ENCODE results near the gene UBASH3B.

Gene UBASH3B

DNA sequence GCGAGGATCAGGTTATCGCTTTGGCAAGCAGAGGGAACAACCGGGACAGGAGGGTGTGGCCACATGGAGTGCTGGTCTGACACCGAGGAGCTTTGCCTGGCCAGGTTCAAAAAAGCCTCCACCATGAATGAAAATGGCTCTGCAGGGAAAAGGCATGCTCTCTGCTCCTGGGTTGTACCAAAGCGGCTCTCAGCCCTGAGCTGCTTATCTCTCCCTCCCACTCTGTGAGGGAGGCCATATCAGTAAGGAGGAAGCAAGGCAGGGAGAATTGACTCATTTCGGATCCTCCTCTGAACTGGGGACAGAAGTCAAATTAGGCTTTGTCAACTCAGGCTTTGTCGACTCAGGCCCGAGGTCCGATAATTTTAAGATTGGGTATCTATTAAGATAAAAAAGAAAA, 99.9 kb downstream of the UBASH3B start:
- no peak for DNase-seq

DNA sequence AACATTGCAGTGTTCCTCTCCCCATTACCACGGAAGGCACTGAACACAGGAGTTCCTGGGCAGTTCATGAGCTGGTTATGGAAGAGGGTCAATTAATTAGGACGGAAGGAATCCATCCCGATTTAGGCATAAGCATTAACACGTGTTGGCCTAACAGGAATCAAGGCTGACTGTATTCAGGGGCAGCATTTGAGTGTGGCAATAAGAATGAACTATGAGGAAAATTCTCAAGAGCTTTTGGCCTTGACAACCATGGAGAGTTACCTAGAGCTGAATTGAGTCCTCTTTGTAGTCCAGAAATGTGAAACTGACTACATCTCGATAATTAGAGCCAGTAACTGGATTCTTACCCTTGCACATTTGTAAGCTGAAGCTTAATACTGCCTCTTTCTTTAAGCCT, 100.4 kb downstream of the UBASH3B start:
- no peak for DNase-seq

DNA sequence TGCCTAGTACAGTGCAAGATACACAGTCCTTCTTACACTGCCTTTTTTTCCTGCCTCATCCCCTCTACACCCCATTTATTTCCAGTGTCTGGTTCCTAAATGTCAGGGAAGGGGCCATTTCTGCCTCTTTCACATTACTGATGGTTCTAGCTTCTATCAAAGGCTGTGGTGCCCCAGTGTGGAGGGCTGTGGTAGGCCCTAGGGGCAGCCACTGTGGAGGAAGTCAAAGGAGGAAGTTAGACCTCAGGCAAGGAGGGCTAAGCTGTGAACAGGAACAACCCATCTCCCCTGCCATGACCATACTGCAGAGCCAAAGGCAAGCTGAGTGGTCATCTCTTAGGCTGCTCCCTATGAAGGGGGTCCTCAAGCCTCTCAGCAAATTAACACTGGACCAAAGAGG, 100.9 kb downstream of the UBASH3B start:
- no peak for DNase-seq

DNA sequence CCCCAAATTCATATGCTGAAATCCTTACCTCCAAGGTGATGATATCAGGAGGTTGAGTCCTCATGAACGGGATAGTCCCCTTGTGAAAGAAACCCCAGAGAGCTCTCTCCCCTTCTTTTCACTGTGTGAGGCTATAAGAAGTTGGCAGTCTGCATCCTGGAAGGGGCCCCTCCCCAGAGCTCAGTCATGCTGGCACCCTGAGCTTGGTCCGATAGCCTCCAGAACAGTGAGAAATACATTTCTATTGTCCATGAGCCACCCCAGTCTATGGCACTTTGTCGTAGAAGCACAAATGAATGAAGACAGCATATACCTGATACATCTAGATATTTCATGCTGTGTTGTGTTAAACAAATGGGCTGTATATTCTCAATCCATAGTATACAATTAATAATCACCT, 101.7 kb downstream of the UBASH3B start:
- no peak for DNase-seq

DNA sequence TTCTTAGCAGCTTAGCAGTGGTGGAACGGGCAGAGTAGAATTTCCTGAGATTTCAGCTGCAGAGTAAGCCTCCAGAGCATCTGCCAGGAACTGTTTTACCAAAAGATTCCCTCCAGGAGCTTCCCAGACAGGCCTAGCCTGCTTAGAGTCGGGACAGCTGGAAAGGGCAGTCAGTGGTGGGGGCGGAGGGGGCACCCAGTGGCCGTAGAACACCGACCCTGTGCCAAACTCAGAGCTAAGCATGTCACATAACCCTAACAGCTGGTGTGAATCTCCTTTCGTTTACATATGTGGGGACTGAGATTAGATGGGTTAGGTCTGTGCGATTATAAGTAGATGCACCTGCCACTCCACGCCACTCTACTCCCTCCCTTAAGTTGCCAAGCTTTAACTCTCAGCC, 102.8 kb downstream of the UBASH3B start:
- DNase-seq = no peak

DNA sequence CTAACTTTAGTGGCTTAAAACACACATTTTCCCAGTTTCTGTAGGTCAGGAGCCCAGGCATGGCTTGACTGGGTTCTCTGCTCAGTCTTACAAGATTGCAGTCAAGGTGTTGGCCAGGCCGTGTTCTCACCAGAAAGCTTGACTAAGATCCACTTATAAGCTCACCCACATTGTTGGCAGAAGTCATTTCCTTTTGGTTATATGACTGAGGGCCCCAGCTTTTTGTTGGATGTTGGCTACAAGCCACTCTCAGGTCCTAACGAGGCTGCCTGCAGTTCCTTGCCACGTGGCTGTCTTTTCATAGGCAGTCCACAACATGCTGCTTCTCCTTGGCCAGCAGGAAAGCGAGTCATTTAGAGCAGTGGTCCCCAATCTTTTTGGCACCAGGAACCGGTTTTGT, 103.5 kb downstream of the UBASH3B start:
- DNase-seq = no peak

DNA sequence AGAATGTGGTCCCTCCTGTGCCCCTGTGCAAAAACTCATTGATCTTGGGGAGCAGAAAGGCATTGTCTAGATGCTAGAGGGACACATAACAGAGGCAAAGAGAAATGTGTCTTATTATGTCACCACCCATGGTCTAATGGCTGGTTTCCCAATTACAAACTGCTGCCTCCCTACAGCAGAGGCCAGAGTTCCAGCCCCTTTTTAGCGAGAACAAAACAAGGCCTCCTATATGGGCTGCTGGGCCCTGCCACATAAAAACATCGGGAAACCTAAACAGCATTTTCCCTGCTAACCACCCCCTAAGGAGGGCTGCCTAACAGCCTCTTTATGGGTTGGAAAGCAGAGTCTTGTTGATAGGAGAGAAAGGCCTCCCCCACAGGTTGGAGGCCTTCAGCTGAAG, 107.6 kb downstream of the UBASH3B start:
- DNase-seq = no peak

DNA sequence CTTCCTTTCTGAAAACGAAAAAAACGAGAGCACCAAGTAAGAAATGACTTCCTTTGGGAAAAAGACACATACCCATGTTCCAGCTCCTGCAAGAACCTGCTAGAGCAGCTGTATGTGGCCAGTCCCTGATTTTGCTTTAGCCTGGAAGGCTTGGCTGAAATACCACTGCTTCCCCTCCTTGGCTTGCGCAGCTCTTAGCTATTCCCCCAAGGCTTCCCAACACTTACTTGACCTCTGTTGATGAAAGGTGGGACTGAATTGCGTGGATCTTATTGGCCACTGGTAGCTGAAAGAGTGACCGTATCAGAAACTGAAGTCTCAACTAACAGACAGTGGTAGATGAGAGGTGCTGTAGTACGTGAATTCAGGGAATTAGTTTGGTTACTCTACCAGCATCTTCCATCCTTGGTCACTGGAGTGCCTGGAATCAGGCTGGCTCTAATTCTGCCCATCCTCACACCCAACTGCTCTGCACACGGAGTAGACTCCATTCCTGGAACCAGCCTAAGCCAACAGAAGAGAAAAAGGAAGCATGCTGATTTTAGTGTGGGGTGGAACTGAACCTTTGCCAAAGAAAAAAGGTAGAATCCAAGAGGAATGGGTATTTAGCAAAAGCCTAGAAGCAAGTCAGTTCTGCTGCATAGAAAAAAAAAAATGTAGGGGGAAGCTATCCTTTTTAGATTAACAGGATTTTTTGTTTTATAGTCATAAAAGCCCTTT, 109.0 kb downstream of the UBASH3B start:
- DNase-seq = no peak

DNA sequence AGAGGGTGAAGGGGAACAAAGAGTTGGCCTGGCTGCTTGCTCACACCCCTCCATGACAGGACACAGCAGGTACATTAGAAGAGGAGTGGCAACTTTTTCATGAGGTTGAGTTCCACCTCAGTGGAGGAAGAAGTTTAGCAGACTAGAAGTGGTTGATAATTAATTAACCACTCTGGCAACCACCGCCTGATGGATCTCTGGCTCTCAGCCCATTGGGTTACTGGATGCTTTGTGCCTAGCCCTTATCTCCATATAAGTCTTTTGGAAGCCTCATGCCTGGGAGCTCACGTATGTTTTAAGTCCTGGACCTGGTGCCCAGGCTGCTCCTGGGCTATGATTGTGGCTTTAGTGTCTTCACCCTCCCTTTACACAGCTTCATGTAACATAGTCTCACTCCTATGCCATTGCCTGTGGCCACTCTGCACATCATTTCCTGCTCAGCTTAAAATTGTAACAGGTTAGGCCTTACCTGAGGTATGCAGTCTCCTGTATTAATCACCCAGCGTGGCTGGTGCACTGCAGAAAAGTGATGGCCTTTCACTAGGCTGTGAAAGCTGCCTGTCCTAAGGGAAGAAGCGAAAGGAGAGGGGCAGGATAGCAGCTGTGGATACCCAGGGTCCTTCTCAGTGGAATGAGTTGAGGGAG, 110.1 kb downstream of the UBASH3B start:
- DNase-seq = no peak

DNA sequence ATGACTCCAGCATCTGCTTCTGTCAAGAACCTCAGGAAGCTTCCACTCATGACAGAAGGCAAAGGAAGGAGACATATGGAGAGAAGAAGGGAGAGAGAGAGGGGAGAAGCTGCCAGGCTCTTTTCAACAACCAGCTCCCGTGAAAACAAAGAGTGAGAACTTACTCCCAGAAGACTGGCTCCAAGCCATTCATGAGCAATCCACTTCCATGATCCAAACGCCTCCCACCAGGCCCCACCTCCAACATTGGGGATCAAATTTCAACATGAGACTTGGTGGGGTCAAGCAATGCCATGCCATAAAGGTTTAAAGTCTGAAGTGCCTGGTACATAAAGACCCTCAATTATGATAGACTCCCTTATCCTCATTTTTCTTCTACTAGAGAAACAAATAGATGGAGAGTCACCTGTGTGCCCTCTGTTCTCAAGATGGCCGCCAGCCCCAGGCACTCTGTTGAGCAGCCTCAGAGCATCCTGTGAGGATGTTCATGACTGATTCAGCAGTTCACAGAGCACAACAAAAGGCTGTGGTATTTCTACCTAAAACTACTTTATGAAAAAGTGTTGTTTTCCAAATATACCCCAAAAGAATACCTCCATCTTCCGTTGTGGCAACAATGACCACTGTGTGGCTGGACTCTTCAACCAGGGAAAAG, 113.7 kb downstream of the UBASH3B start:
- DNase-seq = no peak

DNA sequence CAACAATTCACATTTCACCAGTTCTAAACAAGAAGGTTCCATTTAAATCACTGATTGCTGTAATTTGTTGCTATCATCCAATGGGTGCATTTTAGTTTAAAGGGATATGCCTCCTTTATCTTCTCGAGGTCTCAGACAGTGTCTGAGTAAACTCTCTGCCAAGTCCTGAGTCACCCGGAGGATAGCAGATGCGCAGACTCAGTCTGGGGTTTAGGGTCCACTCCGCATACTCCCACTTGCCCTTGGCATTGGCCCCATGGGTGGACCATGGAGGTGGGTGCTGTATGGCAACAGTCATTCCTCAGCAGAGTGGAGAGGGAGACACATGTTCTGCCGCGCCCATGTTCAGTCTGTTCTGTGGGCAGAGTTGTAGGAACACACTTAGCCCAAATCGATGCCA, 117.4 kb downstream of the UBASH3B start:
- DNase-seq = no peak

DNA sequence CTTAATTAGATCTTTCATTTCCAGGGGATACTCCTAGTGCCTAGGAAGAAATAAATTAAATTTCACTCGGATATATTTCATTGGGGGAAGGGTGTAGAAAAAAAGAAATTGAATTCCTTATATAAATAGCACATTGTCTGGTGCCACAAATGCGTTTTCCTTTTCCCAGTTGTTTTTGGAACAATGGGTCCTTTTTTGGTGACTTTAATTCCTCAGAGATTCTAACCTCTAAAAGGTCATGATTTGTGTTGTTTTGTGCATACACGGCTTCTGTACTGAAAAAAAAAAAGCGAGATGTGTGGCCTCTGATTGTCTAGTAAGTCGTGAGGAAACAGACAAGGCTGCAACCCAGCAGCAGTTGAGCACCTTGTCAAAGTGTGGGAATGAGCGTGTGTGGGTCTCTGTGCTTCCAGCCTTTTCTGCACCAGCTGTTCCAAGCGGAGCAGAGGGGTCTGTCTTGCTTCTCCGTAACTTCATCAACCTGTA, 118.3 kb downstream of the UBASH3B start:
- DNase-seq = no peak

DNA sequence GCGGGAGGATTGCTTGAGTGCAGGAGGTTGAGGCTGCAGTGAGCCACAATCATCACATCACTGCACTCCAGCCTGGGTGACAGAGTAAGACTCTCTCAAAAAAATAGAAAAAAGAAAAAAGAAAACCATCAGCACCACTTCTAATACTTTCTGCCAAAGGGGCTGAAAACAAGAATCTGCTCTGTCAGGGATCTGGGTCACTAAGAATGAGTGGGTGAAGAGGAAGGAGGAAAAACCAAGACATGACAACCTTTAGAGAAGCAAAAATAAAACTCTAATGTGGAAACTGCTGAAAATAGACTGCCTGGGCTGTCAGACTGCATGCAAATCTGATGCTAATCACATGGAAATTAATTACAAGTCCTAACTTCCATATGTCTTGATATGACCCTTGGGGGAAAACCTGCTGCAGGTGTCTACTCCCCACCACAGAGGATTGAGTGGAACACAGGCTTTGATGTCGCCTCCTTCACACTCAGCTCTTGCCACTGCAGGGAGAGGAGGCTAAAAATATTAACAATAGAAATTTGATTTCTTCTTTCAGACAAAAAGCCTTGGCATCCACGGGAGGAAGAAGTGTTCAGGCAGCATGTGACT, 120.3 kb downstream of the UBASH3B start:
- no peak for DNase-seq

DNA sequence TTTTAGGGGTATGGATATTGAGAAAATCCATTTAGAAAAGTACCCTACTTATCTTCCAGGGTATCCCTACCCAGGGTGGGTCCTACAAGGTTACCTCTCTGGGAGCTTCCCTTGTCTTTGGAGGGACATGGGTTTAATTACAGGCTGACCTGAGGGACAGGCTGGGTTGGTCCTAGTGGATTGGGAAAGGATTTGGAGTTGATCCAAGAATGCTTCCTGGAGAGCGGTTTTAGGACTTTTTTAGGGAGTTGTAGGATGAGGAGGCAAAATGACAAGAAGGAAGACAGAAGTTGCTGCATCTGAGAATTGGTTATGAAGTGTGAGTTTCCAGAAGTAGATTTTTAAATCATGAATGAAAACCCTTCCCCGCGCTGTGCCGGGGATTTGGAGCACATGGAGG, 121.0 kb downstream of the UBASH3B start:
- no peak for DNase-seq

DNA sequence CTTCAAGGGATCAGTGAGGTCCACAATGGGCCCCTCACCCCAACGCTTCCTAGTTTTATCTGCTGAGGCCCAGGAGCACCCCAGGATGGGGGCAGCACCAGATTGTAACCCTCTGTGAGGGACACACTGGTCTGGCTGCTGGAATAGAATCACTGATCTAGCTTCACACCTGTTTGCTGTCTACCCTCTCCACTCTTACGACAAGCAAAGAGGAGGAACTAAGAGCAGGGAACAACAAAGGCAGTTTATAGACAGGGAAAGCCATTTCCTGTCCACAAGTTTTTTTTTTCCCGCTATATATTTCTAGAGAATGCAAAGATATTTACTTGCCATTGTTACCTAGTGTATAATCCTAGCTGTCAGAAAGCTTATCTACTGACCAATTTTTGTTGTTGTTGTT, 121.8 kb downstream of the UBASH3B start:
- DNase-seq = no peak

DNA sequence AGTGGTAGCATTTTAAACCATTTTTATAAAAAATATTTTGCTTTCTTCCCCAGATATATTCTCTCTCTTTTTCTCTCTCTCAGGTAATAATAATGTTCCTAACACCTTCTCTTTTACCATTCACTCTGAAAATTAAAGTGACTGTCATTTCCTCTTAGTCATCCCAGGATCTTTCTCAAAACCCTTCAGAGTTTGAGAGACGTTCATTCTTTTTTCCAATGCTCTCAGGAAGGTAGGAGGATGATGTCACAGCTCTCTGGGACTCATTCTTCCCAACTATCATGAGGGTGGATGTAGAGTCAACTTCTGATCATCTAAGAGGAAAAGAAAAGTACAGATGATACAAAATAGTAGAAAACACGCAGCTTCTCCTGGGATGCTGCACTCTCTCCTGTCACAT, 122.6 kb downstream of the UBASH3B start:
- DNase-seq = no peak

DNA sequence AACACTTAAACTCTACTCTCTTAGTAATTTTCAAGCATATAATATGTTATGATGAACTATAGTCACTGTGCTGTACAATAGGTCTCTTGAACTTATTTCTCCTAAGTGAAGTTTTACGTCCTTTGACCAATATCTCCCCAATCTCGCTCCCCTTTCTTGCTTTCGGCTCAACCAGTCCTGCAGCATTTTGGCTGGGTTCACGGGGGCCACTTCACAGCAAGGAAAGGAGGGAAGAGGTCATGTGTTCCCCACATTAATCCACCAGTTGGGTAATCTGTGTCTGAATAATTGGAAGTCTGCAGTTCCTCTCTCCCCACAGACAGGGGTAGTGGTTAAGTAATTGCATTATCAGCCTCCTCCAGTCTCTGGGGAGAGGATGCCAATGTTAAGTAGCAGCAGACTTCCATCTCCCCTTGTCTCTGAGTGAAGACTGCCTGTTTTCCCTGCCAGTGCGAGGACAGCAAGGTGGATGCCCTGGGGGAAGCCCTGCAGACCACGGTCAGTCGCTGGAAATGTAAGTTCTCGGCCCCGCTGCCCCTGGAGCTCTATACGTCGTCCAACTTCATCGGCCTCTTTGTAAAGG, 123.6 kb downstream of the UBASH3B start:
- no peak for DNase-seq

DNA sequence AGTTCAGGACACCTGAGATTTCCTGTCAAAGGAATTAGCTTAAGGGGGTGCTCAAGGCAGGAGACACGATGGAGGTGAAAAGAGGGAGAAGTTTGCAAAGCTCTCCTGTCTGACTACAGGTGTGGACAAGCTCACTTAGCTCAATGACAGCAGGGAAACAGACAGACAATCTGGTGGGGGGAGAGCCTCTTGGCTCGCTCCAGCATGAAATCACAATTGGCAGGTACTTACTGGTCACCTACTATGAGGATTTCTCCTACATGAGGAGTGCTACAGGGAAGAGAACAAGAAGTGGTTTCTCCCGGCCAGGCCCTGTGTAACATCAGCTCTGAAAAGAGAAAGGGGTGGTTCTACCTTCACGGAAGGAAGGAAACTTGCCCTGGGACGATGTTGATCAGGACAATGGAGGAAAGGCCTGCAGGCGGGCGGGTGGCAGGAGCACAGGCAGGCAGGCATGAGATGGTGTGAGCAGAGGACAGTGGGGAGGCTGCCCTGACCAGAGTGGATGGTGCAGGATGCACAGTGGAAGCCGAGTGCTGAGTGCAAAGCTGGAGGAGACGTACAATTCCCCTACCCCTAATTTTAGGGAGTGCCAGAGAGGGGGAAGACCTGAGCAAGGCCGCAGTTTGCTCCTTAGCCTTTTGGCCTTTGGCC, 124.9 kb downstream of the UBASH3B start:
- no peak for DNase-seq

DNA sequence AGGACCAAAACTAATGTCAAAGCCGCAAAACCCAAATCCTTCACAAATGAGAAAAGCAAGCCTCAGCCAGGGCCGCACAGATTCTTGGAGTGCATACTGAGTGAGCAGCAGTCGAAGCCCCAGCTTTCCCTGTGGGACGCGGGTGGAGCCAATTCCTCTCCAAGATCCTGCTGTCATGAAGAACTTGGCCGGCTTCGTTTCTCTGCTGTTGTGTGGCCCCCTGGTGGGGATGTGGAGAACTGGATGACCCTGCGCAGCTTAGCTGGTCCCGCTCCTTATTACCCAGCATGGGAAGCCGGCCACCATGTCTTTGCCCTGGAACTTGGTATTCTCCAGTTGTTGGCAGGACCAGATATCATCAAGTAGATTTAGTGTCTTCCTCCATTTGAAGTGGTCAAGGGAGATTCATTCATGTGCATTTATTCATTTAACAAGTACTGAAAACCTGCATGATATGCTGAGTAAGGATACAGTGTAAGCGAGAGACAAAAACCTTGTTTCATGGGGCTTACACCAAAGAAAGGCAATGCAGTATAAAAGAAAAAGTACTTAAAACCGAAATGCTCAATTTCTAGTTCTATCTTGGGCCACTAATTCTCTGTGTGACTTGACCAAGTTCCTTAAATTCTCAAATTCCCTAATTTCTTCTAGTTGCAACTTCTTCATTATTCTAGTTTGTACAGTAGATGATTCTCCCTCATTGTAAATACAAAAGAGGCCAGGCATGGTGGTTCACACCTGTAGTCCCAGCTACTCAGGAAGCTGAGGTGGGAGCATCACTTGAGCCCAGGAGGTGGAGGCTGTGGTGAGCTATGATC, 126.1 kb downstream of the UBASH3B start:
- peak; percentile 71 for DNase-seq

DNA sequence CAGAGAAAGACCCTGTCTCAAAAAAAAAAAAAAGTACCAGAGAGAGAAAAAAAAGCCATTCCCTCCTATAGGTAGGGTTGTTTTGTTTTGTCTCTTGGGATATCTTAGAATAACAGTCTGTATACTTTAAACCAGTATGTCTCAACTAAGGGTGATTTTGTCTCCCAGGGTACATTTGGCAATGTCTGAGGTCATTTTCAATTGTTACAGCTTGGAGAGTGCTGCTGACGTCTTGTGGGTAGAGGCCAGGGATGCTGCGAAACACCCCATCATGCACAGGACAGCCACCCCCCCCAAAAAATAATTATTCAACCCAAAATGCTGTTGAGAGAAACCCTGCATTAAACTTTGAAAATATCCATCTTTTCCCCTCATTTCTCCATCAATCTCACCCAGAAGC, 126.7 kb downstream of the UBASH3B start:
- no peak for DNase-seq

DNA sequence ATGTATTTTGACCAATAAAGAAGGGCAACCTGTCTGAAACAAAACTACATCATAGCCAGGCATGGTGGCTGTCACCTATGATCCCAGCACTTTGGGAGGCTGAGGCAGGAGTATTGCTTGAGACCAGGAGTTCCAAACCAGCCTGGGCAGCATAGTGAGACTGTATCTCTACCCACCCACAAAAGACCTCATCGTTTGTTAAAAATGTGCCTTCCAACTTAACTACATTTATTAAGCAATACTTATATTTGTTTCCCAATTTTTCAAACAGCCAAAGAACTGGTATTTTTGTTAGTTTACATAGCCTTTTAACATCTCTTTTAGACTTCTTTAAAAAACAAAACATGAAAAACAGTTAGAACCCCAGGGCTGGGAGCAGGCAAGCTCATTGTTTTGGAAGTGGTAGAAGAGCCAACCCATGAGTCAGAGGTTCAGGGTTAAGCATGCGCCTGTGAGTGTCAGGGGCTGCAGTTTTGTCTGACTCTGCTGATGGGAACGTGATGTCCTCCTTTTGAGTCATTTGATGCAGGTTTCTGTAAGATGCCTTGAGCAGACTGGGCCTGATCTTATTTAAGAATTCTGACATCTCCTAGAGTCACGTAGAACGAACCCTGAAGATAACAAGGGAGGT, 128.9 kb downstream of the UBASH3B start:
- DNase-seq = no peak

All from right kidney (tissue), 1 donor.